GM12864 (cell line): ENCODE results near the gene SEC16A.

ENCODE experiments used
- DNase-seq: peaks from one replicate; pipeline ENCODE4 v3.0.0-alpha.2; 2011; ENCODE audit warnings: low read depth
- H3K4me3 ChIP-seq: 2 replicates; pipeline ENCODE4 v1.5.1; 2011; ENCODE audit warnings: mild to moderate bottlenecking, low read depth, low read length, control low read depth
- TF ChIP-seq, protein P1 (sequence below): IDR thresholded peaks from 2 replicates; pipeline ENCODE4 v1.5.1; 2011; ENCODE audit warnings: low read depth, mild to moderate bottlenecking, moderate library complexity, low read length, control low read depth, inconsistent platforms; ENCODE audit errors: missing control alignments

SEC16A gene

DNA sequence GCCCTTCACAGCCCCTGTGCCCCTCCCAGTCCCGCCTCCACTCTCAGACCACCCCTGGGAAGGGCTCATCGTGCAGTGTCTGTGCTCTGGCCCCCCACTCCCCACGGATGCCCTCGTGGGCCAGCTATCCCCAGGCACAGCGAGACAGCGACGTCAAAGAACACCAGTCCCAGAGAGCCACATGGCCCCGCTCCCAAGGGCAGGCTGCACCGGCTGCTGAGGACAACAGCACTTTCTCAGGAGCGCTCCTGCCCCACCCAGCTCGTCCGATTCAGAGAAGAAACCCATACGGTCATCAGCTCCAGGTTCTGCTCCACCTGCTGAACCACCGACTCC is 78.1 kb downstream of the SEC16A start:
- TF ChIP-seq, protein P1, sequence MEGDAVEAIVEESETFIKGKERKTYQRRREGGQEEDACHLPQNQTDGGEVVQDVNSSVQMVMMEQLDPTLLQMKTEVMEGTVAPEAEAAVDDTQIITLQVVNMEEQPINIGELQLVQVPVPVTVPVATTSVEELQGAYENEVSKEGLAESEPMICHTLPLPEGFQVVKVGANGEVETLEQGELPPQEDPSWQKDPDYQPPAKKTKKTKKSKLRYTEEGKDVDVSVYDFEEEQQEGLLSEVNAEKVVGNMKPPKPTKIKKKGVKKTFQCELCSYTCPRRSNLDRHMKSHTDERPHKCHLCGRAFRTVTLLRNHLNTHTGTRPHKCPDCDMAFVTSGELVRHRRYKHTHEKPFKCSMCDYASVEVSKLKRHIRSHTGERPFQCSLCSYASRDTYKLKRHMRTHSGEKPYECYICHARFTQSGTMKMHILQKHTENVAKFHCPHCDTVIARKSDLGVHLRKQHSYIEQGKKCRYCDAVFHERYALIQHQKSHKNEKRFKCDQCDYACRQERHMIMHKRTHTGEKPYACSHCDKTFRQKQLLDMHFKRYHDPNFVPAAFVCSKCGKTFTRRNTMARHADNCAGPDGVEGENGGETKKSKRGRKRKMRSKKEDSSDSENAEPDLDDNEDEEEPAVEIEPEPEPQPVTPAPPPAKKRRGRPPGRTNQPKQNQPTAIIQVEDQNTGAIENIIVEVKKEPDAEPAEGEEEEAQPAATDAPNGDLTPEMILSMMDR: no peak
- peak overlapping the region; percentile 12; the same call in 1 of the 2 replicates for H3K4me3 ChIP-seq
- DNase-seq: no peak

DNA sequence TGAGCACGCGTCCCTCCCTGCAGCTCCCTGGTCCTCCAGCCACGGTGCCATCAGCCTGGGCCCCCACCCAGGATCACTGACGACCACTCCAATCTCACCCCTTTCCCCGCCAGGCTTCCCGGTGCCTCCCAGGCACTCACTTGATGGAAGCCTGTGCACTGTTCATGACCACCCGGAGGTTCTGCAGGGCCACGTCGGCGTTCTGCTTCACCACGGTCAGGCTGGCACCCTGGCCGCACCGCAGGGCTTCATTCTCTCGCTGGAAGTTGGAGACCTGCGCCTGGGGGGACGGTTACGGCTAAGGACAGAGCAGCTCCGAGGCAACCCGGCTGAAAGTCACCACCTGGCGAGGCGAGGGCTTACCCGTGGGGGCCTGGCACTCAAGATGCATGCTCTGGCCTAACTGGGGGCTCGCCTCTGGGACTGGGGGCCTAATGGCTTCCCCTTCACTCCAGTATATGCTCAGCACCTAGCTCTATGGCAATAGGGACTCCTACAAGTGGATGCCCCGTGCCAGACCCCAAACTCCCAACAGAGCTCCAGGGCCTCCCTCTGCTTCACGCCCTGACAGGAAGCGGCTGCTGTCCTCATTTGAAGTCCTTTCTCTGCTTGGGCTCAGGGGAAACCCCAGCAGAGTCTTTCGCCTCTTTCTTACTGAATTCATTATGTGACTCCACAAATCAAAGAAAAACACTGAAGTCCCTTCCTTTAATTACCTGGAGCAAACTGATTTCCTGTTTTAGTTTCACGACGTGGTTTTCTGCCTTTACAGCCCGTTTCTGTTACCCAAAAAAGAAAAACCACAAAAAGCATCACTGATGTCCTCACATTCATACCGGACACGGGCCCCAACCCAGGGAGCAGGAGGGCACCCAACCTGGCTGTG is 78.7 kb downstream of the SEC16A start:
- peak overlapping the region; percentile 13 for H3K4me3 ChIP-seq
- no peak for DNase-seq
- TF ChIP-seq, protein P1: no peak

DNA sequence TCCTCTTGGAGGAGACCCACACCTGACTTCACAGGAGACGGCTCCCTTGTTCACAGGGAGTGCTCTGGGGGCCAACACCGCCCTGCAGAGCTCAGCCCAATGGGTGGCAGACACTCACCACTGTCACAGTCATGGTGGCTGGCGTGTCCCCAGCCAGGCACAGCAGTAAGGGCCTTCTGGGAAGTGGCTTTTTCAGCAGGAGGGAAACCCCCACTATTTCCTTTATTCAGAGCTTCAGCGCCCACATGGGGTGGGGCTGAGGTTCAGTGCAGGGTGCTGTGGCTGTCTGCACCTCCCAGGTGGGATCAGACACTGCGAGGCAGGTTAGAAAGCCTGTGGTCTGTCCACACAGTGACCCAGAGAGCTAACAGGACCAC is 79.3 kb downstream of the SEC16A start:
- no peak for DNase-seq
- H3K4me3 ChIP-seq: no peak overlapping the region
- TF ChIP-seq, protein P1: no peak

DNA sequence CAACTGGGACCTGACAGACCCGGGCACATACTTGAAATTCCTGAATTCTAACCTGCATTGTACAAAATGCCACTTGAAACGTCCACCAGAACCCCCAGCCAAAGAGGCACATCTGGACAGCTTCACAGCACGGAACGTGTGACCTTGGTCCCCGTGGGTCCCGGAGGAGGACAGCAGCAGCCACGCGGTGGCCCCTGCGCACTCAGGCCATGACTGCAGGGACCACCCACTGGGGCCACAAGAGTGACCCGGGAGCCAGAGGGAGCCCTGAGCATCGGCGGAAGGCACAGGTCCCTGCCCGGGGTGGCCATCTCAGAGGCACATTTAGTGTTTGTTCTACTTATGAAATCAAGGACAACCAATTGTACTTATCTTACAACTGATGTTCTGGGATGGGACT is 80.8 kb downstream of the SEC16A start:
- DNase-seq: no peak
- TF ChIP-seq, protein P1: no peak
- no peak overlapping the region for H3K4me3 ChIP-seq

DNA sequence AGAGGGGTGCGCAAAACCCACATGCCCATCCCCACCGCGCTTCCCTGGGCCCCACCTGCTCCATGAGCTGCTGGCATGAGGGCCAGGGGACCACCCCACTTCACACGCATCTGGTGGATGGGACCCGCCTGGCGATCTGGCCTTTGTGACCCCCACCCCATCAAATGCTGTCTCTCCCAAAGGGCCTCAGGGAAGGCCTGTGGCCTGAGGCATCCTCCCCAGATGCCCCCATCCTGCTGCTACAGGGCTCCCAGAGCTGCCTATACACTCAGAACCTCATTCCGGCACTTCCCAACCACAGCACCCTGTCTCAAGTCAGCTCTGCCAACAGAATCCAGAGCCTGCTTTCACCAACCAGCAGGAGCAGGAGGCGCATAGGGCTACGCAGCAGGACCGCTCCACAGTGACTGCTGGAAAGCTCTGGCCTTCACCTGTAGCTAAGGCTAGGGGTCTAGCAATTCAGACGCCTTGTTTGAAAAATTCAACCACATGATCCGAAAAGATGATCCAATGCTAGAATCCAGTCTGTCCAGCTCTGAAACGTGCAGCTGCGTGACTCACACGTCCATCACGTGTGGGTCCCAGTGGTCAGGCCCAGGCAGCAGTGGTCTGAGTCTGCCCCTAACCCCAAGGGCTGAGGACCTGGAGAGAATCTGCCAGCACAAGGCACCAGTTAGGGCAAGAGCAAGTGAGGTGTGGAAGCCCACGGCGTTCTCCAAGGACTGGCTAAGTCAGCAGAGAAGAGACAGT is 81.5 kb downstream of the SEC16A start:
- TF ChIP-seq, protein P1: no peak
- no peak for DNase-seq
- no peak overlapping the region for H3K4me3 ChIP-seq

DNA sequence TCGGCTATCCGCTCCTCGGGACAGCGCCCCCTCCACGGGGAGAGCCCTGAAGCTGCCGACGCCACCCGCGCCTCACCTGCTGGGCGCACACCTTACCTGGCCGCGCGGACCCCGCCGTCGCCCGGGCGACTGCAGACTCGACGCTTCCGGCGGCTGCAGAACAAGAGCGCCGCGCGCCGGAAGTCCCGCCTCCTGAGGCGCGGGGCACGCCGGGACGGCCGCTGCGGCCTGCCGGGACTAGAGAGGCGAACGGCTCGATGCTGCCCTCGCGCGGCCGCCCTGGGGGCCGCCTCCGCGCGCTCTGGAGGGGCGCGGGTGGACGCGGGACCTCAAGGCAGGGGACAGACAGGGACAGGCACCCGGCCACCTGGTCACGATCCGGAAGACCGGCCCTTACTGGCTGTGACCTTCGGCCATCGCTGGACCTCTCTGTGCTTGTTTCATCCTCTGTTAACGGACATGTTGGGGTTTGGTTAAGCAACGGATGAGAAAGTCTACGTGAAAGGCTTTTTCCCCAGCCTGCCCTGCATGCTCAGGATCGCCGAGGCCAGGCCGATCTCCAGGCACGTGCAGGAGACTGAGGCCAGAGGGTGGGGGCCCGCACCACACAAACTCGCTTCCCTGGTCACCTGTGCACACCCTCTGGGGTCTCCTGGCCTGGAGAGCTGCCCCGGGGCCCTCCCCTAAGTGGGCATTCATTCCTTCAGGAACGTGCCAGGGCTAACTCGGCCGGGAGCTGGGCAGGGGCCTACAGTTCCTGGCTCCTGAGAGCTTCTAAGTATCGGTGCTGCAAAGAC is 82.6 kb downstream of the SEC16A start, which contains the start of gene SNAPC4:
SNAPC4 (minus strand) TSS at position 133 of the 797 bp plus-strand sequence. CDS start 1,742 bp downstream, outside the sequence.
- peak within 1 kb of the TSS; percentile 93 for H3K4me3 ChIP-seq
- DNase-seq: no peak
- TF ChIP-seq, protein P1: peak; percentile 90
